Chondrocyte (in vitro differentiated cells): ENCODE results near the gene OSTM1. TPM values are rescaled to one million over a fixed set of nuclear protein-coding genes. Genes with fewer than 3 reads are reported as not detected.

Source experiments
- DNase-seq: peaks from one replicate; pipeline ENCODE4 v3.0.0; 2021; ENCODE audit warnings: mixed read lengths, low spot score
- H3K27ac Mint-ChIP-seq: one replicate; pipeline ENCODE4 v1.8.0; 2021; ENCODE audit warnings: mild to moderate bottlenecking, moderate library complexity, mixed read lengths; ENCODE audit not compliant: unreplicated experiment
- H3K27me3 Mint-ChIP-seq: 2 replicates; pipeline ENCODE4 v1.8.0; 2021; ENCODE audit warnings: low read depth, mixed read lengths
- H3K36me3 Mint-ChIP-seq: 2 replicates; pipeline ENCODE4 v1.8.0; 2021; ENCODE audit warnings: low read depth, mixed read lengths
- H3K4me1 Mint-ChIP-seq: 2 replicates; pipeline ENCODE4 v1.8.0; 2021; ENCODE audit warnings: low read depth, mild to moderate bottlenecking, mixed read lengths
- H3K4me3 Mint-ChIP-seq: one replicate; pipeline ENCODE4 v1.8.0; 2021; ENCODE audit warnings: mild to moderate bottlenecking, moderate library complexity, mixed read lengths; ENCODE audit not compliant: unreplicated experiment
- H3K9me3 Mint-ChIP-seq: 2 replicates; pipeline ENCODE4 v1.8.0; 2021; ENCODE audit warnings: low read depth, mixed read lengths
- CTCF ChIP-seq: fragments of 200-600 bp; sonication (generic); IDR thresholded peaks from 2 replicates; pipeline ENCODE4 v1.5.0; 2021; ENCODE audit warnings: antibody characterized with exemption, mild to moderate bottlenecking, moderate library complexity
- total RNA-seq: library from RNA; stranded (reverse); gene quantifications from 3 replicates; pipeline ENCODE4 v1.2.1, GENCODE V29; 2021

Gene OSTM1
- total RNA-seq, 1 donor from 2014 or later: 76.8 TPM

GRCh38 chr6:108039681-108040080, 34.9 kb downstream of the OSTM1 start:
- no peak for DNase-seq
- Mint-ChIP-seq H3K4me3 (no peak overlapping the region), H3K36me3 (peaks cover 24% of the 10 kb centered on the region), H3K27me3 (no peaks in the 10 kb centered on the region), H3K9me3 (no peaks in the 10 kb centered on the region), H3K27ac (no peak overlapping the region), H3K4me1 (no peaks in the 10 kb centered on the region)
- no peak for TF ChIP-seq CTCF

- no peaks in the 10 kb centered on the region for H3K27me3 Mint-ChIP-seq
- no peak for TF ChIP-seq CTCF
- no peak overlapping the region for H3K27ac Mint-ChIP-seq
- no peaks in the 10 kb centered on the region for H3K9me3 Mint-ChIP-seq
- DNase-seq: no peak
- peaks cover 27% of the 10 kb centered on the region for H3K36me3 Mint-ChIP-seq
- H3K4me3 Mint-ChIP-seq: no peak overlapping the region
- no peaks in the 10 kb centered on the region for H3K4me1 Mint-ChIP-seq
These were observed 37.7 kb downstream of the OSTM1 start for GRCh38 chr6:108036884-108037283.

GRCh38 chr6:108031968-108032367, 42.6 kb downstream of the OSTM1 start:
- Mint-ChIP-seq H3K27ac (no peak overlapping the region), H3K9me3 (no peaks in the 10 kb centered on the region), H3K27me3 (no peaks in the 10 kb centered on the region), H3K4me1 (no peaks in the 10 kb centered on the region), H3K36me3 (peaks cover 10% of the 10 kb centered on the region), H3K4me3 (no peak overlapping the region)
- no peak for TF ChIP-seq CTCF
- no peak for DNase-seq

- TF ChIP-seq CTCF: no peak
- no peaks in the 10 kb centered on the region for H3K9me3 Mint-ChIP-seq
- H3K4me3 Mint-ChIP-seq: no peak overlapping the region
- no peak for DNase-seq
- H3K4me1 Mint-ChIP-seq: no peaks in the 10 kb centered on the region
- H3K36me3 Mint-ChIP-seq: peaks cover 5% of the 10 kb centered on the region
- no peak overlapping the region for H3K27ac Mint-ChIP-seq
- no peaks in the 10 kb centered on the region for H3K27me3 Mint-ChIP-seq
These were observed 44.3 kb downstream of the OSTM1 start for GRCh38 chr6:108030211-108030610.

GRCh38 chr6:108029226-108029921, 45.2 kb downstream of the OSTM1 start:
- H3K27ac Mint-ChIP-seq: no peak overlapping the region
- DNase-seq: no peak
- H3K4me1 Mint-ChIP-seq: no peaks in the 10 kb centered on the region
- H3K27me3 Mint-ChIP-seq: no peaks in the 10 kb centered on the region
- H3K36me3 Mint-ChIP-seq: peaks cover 5% of the 10 kb centered on the region
- no peaks in the 10 kb centered on the region for H3K9me3 Mint-ChIP-seq
- no peak for TF ChIP-seq CTCF
- H3K4me3 Mint-ChIP-seq: no peak overlapping the region
